ENCODE results near the gene RITA1.

RITA1 gene

GRCh38 chr12:113170926-113171325 lies 14.6 kb upstream of the RITA1 start:
- peaks cover 88% of the 10 kb centered on the region for H3K36me3 ChIP-seq (ENCODE audit: control insufficient read depth, low read length)
- H3K4me2 ChIP-seq (ENCODE audit: low read length), result peak overlapping the region; percentile 9; the same call in 1 of the 2 replicates
- no peaks in the 10 kb centered on the region for H3K9me2 ChIP-seq (replicated peaks; ENCODE audit: control insufficient read depth, low read length)
- H3K4me1 ChIP-seq (ENCODE audit: control insufficient read depth, low read length), result peaks cover 43% of the 10 kb centered on the region
- peaks cover 19% of the 10 kb centered on the region for H3F3A ChIP-seq (ENCODE audit: control insufficient read depth, insufficient read depth)
- H3K27ac ChIP-seq (ENCODE audit: low read depth, low read length), result peak overlapping the region; percentile 92
- H3K9me3 ChIP-seq (ENCODE audit: control insufficient read depth, insufficient read depth, low read length), result no peaks in the 10 kb centered on the region
- no peak for TF ChIP-seq CTCF (IDR thresholded peaks at IDR 0.05; ENCODE audit: low read depth, low read length, poor library complexity, severe bottlenecking)
- no peak for TF ChIP-seq EZH2phosphoT487 (IDR thresholded peaks at IDR 0.05; ENCODE audit: borderline replicate concordance, low read length)
- H3K4me3 ChIP-seq (ENCODE audit: low read length), result no peak overlapping the region
- no peaks in the 10 kb centered on the region for H3K27me3 ChIP-seq (ENCODE audit: control insufficient read depth, low read length)
- H4K20me1 ChIP-seq (ENCODE audit: control insufficient read depth, insufficient read depth, low read depth, low read length), result no peaks in the 10 kb centered on the region
- peaks cover 17% of the 10 kb centered on the region for H3K79me2 ChIP-seq (ENCODE audit: control insufficient read depth, low read length)

GRCh38 chr12:113171543-113171942 lies 14.0 kb upstream of the RITA1 start:
- Histone ChIP-seq H3K36me3 (ENCODE audit: control insufficient read depth, low read length) (peaks cover 86% of the 10 kb centered on the region), H3K27ac (ENCODE audit: low read depth, low read length) (peak overlapping the region; percentile 92), H3K79me2 (ENCODE audit: control insufficient read depth, low read length) (peaks cover 17% of the 10 kb centered on the region), H3K4me2 (ENCODE audit: low read length) (peak overlapping the region; percentile 74; the same call in 1 of the 2 replicates), H3K9me3 (ENCODE audit: control insufficient read depth, insufficient read depth, low read length) (no peaks in the 10 kb centered on the region), H3K27me3 (ENCODE audit: control insufficient read depth, low read length) (no peaks in the 10 kb centered on the region), H4K20me1 (ENCODE audit: control insufficient read depth, insufficient read depth, low read depth, low read length) (no peaks in the 10 kb centered on the region), H3F3A (ENCODE audit: control insufficient read depth, insufficient read depth) (peaks cover 19% of the 10 kb centered on the region), H3K9me2 (replicated peaks; ENCODE audit: control insufficient read depth, low read length) (no peaks in the 10 kb centered on the region), H3K4me3 (ENCODE audit: low read length) (no peak overlapping the region), H3K4me1 (ENCODE audit: control insufficient read depth, low read length) (peaks cover 43% of the 10 kb centered on the region)
- TF ChIP-seq CTCF (IDR thresholded peaks at IDR 0.05; ENCODE audit: low read depth, low read length, poor library complexity, severe bottlenecking) (no peak), EZH2phosphoT487 (IDR thresholded peaks at IDR 0.05; ENCODE audit: borderline replicate concordance, low read length) (no peak)

GRCh38 chr12:113172185-113172584 lies 13.3 kb upstream of the RITA1 start:
- TF ChIP-seq EZH2phosphoT487 (IDR thresholded peaks at IDR 0.05; ENCODE audit: borderline replicate concordance, low read length), result no peak
- TF ChIP-seq CTCF (IDR thresholded peaks at IDR 0.05; ENCODE audit: low read depth, low read length, poor library complexity, severe bottlenecking), result no peak
- Histone ChIP-seq H3K4me3 (ENCODE audit: low read length) (peak overlapping the region; percentile 49), H3K9me3 (ENCODE audit: control insufficient read depth, insufficient read depth, low read length) (no peaks in the 10 kb centered on the region), H3K27ac (ENCODE audit: low read depth, low read length) (peak overlapping the region; percentile 92), H3F3A (ENCODE audit: control insufficient read depth, insufficient read depth) (peaks cover 21% of the 10 kb centered on the region), H3K27me3 (ENCODE audit: control insufficient read depth, low read length) (no peaks in the 10 kb centered on the region), H3K4me1 (ENCODE audit: control insufficient read depth, low read length) (peaks cover 43% of the 10 kb centered on the region), H3K4me2 (ENCODE audit: low read length) (peak overlapping the region; percentile 74), H3K36me3 (ENCODE audit: control insufficient read depth, low read length) (peaks cover 86% of the 10 kb centered on the region), H4K20me1 (ENCODE audit: control insufficient read depth, insufficient read depth, low read depth, low read length) (no peaks in the 10 kb centered on the region), H3K9me2 (replicated peaks; ENCODE audit: control insufficient read depth, low read length) (no peaks in the 10 kb centered on the region), H3K79me2 (ENCODE audit: control insufficient read depth, low read length) (peaks cover 17% of the 10 kb centered on the region)
